Skeletal muscle cell (primary cell): ENCODE data around the gene ITPK1.

ENCODE experiments used
- DNase-seq: peaks from one replicate; pipeline ENCODE4 v3.0.0-alpha.2; 2010; ENCODE audit warnings: low read depth
- H3K4me3 ChIP-seq: 2 replicates; pipeline ENCODE4 v1.5.1; 2011; ENCODE audit warnings: low read depth, mild to moderate bottlenecking, control low read depth, low read length, moderate library complexity

ITPK1 gene

DNA sequence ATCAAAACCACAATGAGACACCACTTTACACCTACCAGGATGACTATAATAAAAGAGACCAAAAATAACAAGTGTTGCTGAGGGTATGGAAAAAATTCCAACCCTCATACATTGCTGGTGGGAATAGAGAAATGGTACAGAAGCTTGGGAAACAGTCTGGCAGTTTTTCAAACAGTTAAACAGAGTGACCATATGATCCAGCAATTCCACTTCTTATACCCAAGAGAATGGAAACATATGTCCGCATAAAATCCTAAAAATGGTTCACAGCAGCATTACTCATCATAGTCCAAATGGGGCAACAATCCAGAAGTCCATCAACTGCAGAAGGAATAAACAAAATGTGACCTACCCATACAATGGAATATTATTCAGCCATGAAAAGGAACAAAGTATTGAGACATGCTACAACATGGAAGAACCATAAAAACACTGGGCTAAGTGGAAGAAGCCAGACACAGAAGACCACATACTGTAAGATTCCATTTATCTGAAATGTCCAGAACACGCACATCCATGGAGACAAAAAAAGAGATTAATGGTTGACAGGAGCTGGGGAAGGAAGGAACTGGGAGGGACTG lies 148.3 kb downstream of the ITPK1 start:
- no peak overlapping the region for H3K4me3 ChIP-seq
- peak; percentile 61 for DNase-seq

DNA sequence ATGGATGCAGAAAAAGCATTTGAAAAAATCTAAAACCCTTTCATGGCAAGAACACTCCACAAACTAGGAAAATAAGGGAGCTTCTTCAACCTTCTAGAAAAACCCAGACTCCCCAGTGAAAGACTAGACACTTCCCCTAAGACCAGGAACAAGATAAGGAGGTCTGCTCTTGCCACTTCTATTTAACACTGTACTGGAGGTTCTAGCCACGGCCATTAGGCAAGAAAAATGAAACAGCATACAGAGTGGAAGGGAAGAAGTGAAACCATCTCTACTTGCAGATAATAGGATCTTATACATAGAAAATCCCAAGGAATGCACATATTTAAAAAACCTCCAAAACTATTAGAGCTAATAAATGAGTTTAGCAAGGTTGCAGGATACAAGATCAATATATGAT lies 150.4 kb downstream of the ITPK1 start:
- H3K4me3 ChIP-seq, result no peak overlapping the region
- no peak for DNase-seq

DNA sequence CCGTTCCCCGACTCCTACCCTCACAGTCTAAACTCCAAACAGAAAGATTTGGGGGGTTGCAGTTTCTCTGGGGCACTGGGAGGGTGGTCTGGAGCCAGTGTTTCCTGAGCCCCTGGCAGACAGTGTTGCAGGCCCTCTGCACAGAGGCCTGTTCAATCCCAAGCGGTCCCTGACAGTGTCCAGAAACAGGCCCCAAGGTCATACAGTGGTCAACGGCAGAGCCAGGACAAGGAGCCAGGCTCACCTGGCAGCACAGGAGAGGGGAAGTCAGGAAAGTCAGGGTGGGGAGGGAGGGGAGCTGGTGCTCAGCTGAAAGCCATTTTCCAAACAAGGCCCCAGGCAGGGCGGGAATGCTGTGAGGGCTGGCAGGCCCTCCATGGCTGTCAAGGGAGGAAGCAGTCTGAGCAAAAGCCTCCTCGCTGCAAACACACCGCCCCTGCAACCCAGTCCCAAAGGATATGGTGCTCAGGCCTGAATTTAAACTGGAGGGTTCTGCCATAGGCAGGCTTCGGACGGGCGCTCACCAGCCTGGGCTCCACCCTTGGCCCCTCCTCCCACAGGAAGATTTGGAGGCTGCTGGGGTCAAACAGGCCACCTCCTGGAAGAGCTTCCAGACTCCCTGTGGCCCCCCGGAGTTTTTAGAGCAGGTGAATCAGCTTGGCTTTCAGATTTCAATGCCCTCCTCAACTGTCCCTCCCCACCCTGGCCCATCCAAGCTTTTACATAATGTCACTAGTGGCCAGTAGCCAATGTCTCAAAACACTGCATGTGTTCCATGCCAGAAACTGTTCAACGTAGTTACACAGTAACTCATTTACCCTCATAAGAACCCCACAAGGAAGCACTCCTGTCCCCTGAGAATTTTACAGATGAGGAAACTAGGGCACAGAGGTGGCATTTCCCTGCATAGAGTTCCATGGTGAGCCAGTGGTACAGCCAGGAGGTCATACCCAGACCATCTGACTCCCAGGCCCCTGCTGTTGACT lies 151.3 kb downstream of the ITPK1 start:
- DNase-seq, result no peak
- no peak overlapping the region for H3K4me3 ChIP-seq

DNA sequence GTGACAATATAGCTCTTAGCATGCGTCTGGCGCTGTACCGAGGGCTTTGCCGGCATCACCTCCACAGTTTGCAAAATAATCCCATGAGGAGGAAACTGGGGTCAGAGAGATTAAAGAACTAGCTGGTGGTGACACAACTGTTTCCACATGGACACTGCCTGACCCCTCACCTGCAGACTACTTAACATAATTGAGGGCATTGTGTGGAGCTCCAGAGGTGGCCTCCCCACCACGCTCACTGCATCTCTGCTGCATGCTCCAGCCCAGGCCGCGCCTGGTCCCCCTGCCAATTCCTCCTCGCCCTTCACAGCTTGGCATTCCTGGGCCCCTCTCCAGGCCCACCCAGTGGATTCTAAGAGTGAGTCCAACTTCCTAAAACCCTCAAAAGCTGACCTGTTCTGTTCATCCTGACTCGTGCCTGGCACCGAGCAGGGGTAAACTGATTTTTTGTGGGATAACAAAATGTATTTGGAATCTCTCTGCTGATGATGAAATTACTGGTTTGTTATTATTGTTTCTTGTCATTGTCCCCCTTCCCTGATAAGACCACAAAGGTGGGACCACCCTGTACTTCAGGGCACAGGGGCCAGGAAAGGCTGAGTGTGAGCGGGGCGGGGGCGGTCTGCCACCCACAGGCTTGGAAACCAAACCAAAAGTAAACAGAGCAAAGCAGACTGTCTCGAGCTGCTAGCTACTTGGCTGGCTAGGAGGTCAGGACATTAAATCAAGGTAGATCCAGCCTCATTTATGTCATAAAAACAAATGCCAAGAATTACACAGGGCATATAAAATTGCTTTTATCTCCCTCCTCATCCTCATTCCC lies 152.2 kb downstream of the ITPK1 start:
- no peak for DNase-seq
- no peak overlapping the region for H3K4me3 ChIP-seq

DNA sequence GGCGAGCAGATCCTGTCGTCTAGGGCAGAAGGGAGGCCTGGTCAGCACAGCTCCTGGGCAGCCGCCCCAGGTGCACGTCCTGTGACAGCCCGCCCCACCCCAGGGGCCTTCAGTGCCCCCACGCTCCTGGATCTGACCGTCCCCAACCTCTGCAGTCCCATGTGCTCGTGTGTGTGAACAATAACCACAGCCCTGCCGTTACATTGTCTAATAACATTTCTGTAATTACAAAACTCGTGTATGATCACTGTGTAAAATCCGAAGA lies 153.0 kb downstream of the ITPK1 start:
- no peak overlapping the region for H3K4me3 ChIP-seq
- no peak for DNase-seq

DNA sequence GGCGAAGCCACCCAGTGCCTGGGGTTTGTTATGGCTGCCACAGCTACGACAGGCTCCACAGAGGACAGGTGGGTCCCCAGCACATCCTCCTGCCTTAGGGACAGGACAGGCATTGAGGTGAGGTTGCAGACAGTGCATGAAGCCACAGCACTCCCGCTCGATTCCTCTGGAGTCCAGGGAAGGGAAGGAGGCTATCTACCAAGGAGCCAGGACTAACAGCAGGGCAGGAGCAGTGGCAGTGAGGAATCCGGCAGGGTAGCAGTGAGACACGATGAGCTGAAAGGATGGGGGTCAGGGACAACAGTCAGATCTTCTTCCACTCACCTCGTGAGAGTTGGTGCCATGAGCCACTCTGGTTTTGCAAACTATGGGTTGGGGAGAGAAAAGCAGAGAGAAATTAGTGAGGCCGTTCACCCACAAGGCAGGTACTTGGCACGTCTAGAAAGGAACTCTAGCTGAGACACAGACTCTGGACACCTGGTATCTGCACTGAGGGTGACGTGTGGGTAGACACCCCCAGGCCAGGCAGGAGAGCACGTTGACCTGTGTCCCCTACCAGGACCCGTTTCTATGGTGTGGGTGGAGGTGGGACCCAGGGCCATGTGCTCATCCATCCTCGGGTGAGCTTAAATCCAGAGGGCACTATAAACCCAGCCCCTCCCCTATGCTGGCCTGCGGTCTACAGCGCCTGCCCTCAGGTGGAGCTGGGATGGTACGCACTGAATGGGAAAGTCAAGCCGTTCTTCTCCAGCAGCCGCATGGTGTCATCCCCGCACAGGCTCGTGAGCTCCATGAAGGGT lies 153.5 kb downstream of the ITPK1 start:
- no peak overlapping the region for H3K4me3 ChIP-seq

DNA sequence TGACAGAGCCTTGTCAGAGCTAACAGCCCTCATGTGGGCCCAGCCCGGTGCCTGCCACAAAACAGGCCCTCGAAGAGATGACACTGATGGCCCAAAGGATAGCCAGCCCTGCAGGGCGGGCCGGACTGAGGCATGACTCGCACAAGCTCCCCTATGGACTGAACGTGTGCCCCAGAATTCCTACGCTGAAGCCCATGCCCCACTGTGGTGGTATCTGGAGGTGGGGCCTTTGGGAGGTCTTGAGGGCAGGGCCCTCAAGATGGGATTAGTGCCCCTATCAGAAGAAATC lies 154.2 kb downstream of the ITPK1 start:
- DNase-seq, result no peak
- no peak overlapping the region for H3K4me3 ChIP-seq

More for the DNA sequence above, 153.5 kb downstream of the ITPK1 start:
- DNase-seq, result no peak

DNA sequence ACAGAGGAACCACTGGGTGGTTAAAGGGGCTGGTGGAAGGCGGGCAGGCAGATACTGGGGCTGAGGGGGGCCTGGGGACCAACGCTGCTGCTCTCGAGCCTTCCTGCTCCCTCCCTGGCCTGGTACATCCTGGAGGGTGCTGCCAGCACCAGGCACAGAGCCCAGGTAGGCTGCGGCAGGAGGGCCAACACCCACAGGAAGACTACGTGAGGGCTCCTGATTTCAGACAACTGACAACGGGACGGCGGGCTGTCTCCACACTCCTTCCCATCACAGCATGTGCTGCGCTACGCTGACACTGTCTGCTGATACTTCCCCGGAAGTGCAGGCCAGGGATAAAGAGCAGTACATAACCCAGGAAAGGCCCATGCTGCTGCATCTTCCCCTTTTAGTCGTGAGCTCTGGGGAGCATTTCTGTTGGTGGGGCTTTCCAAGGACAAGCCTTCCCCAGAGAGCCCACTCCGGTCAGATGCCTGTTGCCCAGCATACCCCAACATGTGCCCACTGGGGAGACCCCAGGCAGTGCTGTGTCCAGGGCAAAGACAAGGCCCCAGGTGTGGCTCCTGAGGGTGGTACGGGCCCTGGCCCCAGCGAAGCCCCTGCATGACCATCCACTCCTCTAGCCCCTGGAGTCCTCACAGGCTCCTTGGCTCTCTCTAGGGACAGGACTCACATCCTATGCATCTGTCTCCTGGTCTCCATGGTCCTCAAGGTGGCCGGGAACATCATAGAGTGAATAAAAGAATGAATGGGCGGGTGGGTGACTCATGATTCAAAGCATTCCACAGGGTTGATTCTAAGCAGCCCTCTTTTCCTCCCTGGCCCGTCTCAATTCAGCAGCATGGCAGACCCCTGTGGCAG lies 154.8 kb downstream of the ITPK1 start:
- DNase-seq, result no peak

DNA sequence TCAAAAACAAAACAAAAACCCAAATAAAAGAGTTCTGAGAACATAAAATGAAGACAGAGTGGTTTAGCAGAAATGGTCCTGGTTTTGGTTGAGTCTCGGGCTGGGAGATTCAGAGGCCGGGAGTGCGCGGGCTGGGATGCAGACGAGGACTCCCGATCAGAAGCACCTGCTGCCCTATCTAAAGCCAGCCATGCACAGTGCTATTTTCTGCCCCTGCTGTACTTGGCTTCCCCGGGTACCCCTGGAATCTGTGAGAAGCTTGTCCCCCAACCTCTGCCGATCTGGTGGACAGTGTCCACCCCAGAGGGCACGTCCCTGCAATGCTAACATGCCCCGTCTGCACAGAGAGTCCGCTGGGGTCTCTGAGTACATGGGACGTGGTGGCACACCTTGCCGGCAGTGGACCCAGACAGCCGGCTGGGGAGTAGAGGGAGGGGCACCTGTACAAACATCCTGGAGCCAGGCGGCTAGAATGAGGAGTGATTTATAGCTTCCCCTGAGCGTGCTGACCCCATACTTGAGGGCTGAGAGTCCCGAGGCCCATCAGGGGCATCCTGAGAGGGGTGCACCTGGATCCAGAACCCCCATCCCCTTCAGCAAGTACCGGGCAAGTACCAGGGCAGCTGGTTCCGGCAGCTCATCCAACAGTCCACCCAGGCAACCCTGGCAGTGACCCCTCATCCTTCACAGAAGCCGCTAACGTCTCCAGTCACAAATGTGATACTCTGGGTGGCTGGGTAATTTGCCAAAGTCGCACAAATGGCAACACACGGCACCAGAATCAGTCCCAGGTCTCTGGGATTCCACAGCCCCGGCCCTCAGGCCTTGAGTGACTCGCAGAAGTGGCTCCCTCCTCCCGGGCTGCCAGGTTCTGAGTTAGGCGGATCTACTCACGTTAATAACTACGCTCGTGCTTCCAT lies 155.7 kb downstream of the ITPK1 start:
- DNase-seq, result no peak

More for the DNA sequence above, 154.8 kb downstream of the ITPK1 start:
- no peak overlapping the region for H3K4me3 ChIP-seq

DNA sequence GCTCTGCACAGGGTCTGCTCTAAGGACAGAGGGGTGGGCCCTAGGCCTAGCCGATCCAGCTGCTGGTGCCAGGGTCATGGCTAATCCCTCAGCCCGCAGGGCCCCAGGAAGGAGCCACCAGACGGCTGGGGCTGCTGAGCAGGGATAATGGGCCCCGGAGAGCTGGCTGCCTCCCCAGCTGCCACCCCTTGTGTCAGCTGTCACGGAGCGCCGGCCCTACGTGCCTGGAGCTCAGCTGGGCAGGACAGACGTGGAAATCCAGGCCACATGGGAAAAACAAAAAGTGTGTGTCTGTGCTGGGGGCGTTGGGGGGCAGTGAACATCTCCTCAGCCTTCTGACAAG lies 156.6 kb downstream of the ITPK1 start:
- H3K4me3 ChIP-seq, result no peak overlapping the region
- peak; percentile 25 for DNase-seq

More for the DNA sequence above, 155.7 kb downstream of the ITPK1 start:
- H3K4me3 ChIP-seq, result no peak overlapping the region

DNA sequence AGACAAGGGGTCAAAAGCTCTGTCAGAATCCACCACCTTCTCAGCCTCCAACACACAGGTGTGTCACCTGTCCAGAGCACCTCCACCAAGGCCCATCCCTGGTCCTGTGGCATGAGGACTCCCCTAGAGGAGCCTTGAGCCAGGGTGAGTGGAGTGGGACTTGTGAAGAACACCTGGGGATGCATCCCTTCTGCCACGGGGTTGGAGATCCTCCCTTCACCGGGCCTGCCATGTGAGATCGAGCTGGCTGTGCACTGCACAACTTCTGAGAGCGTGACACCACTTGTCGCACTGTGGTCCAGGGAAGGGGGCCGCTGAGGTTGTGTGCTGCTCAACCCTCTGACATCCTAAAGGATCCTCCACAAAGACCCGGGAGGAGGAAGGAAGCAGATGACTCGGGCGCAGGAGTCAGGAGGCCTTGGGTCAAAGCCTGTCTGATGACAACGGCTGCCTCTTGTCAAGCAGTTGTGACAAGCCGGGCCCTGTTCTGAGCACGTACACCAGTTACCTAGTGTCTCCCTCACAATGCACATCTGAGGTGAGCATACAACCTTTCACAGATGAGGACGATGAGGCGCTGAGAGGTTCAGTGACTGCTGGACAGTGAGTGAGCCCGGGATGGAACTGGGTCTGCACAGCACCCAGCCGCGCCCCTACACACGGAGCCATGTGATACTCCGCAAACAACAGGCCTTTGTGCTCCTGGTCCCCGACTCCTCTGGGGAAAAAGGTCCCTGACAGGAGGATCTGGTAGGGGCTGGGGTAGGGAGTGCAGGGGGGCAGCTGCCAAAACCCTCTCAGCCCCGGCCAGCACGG lies 157.1 kb downstream of the ITPK1 start:
- no peak for DNase-seq
- no peak overlapping the region for H3K4me3 ChIP-seq

DNA sequence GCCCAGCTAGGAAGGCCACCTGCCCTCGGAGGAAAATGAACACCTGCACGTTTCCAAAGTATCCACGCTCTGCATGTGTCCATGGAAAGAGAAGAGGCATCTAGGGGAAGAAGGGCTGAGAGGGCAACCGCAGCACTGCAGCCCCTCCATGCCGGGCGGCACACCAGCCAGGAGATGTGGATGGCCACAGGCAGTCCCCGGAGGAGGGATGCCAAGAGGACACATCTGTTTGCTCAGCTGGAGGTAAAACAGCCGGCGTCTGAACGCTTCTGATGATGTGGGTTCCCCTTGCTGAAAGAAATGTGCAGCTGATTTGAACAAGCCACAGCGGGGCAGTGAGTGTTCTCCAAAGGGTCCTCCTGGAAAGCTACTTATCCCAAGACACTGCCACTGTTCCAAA lies 158.8 kb downstream of the ITPK1 start:
- no peak overlapping the region for H3K4me3 ChIP-seq
- DNase-seq, result no peak

DNA sequence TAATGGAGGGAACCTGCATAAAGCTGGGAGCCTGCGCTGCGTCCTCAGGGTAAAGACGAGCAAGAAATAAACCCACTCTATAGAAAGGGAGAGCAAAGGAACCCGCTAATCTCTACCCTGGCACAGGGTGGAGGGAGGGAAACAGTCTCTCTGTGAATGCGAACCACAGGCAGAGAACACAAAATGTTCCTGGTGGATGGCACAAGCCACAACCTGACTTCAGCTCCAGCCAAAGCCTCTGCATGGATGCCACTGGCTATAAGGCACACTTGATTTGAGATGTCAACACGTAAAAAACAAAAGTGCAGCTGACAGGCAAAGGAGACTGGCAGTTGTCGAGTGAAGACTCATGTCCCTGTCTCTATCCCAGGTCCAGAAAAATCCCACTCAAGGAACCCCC lies 160.3 kb downstream of the ITPK1 start:
- H3K4me3 ChIP-seq, result no peak overlapping the region
- DNase-seq, result no peak

DNA sequence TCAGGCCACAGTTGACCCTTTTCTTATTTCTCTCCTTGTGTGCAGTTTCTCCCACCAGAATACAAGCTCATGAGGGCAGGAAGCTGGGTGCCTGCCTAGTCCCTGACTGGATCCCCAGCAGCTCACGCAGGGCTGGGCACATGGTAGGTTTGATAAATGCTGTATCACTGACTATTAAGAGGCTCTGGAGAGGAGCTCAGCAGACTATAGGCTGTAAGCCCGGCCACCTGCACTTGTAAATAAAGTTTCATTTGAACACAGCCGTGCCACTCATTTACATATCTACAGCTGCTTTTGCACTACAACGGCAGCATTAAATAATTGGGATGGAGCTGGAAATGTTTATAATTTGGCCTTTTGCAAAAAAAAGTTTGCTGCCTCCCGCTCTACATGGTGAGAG lies 160.8 kb downstream of the ITPK1 start:
- DNase-seq, result no peak
- no peak overlapping the region for H3K4me3 ChIP-seq

DNA sequence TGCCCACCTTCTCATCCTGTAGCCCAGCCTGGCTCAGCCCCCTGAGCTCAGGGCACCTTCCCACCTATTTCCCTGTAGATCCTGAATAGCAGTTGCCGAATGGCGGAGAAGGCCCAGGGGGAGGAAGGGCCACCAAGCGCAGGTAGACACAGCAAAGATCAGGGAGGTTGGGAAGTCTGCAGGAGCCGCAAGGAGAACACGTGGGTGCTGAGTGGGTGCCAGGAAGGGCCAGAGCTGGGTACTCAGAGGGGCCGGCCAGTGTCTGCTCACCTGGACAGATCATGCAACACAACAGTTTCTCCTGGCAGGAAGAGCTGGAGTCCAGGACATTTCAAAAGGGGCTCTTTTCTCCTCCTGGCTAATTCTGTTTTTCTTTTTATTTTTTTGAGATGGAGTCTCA lies 162.2 kb downstream of the ITPK1 start:
- no peak overlapping the region for H3K4me3 ChIP-seq
- DNase-seq, result no peak

DNA sequence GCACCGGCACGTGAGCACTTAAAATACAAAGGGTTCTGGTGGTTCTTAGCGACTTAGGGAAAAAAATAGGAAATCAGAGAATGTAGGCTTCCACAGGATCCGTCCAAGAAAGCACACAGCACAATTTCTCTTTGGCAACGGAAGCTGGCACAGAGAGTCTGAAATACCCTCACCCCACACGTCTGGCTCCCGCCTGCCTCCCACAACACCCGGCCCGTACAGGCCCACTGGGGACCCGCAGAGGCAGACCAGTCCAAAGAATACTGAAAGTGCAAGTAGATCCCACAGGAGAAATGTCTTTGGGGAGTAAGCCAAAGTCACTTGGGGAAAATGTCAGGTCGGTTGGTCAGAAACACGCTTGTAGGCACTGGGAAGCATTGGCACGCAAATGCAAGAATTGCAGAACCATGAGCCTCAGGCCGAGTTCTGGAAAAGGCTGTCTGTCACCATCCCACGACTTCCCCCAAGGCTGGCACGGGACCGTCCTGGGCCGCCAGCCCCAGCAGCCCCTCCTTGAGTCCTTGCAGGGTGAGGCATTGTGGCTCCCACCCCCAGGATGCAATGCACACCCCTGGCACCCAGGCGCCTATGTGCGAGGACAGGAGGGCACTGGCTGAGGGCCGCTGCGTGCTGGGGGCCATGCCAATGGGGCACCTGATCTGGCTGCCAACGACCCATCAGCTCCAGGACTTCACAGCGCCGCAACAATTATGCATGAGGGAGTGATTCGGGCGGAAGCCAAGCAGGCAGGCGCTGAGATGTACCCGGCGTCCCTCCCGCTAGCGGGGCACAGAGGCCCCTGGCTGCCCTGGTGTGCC lies 163.0 kb downstream of the ITPK1 start:
- no peak overlapping the region for H3K4me3 ChIP-seq
- no peak for DNase-seq
